SK-N-MC (cell line): Measurements from ENCODE around the gene PPOX.

Source experiments
- EZH2 ChIP-seq: fragments of 200-600 bp; sonication (generic); IDR thresholded peaks from one replicate; pipeline ENCODE4 v1.6.1; 2017; ENCODE audit warnings: antibody characterized with exemption
- FOXP2 ChIP-seq: optimal IDR thresholded peaks from 2 replicates; pipeline ENCODE3; 2011; ENCODE audit warnings: mild to moderate bottlenecking, moderate library complexity; ENCODE audit not compliant: insufficient read depth; ENCODE audit errors: extremely low read length, control extremely low read depth
- POLR2AphosphoS5 ChIP-seq: IDR thresholded peaks from 2 replicates; pipeline ENCODE4 v1.6.1; 2012; ENCODE audit warnings: mild to moderate bottlenecking, low read depth, low read length, borderline replicate concordance

DNA sequence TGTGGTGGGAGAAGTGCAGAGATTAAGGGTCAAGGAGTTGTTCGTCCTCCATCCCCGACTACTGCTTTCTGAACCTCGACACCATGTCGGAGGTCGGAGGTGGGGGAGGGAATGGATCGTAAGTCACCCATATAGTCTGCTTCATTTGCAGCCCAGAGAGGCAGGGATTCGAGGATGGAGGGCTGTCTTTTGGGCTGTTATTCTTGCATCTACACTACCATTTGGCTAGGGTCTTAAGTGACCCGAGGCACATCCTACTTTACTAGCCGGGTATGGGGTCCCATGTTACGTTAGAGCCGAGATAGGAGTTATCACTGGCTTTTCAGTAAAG lies 6.3 kb upstream of the PPOX start:
- no peak for TF ChIP-seq POLR2AphosphoS5
- no peak for TF ChIP-seq EZH2
- TF ChIP-seq FOXP2: no peak
